Left lung (tissue), 10 donors: ENCODE results near the gene ZNF329. TPM values are rescaled to one million over a fixed set of nuclear protein-coding genes. Genes with fewer than 3 reads are reported as not detected.
"Not testable (repeated sequence)": the region's sequence is repeated elsewhere in the genome, so short reads cannot be mapped to it uniquely, and the experiment has no call there.

Experiments
- ATAC-seq: fragments of 200-7000 bp; cut with Tn5 transposase; one replicate; pipeline ENCODE4 v1.9.1; 2020; ENCODE audit warnings: moderate library complexity
- DNase-seq, 4 donors: peaks; one replicate each; pipeline ENCODE4 v3.0.0-alpha.2; 2013 to 2020
- H3K27ac ChIP-seq, 2 donors: fragments of 200-600 bp; sonication (generic) in 1 of 2; one replicate each; pipeline versions ENCODE4 v1.5.0 to v1.8.0; 2020 to 2021
- H3K27me3 ChIP-seq, 2 donors: fragments of 200-600 bp; sonication (generic) in 1 of 2; one replicate each; pipeline versions ENCODE4 v1.5.0 to v1.8.0; 2020 to 2021
- H3K36me3 ChIP-seq, 2 donors: fragments of 200-600 bp; sonication (generic) in 1 of 2; one replicate each; pipeline versions ENCODE4 v1.5.0 to v1.8.0; 2020 to 2021
- H3K4me1 ChIP-seq, 2 donors: fragments of 200-600 bp; one replicate each; pipeline ENCODE4 v1.8.0; 2021
- H3K4me3 ChIP-seq, 2 donors: fragments of 200-600 bp; sonication (generic) in 1 of 2; one replicate each; pipeline versions ENCODE4 v1.5.0 to v1.8.0; 2020 to 2021; ENCODE audit warnings: mild to moderate bottlenecking in 1 of 2
- H3K9me3 ChIP-seq, 2 donors: fragments of 200-600 bp; sonication (generic) in 1 of 2; one replicate each; pipeline versions ENCODE4 v1.5.0 to v1.8.0; 2020 to 2021
- intact Hi-C, 2 donors: fragments of 100-400 bp; cut with DNase I; formaldehyde crosslinking; loops; one replicate each; pipeline versions ENCODE4 v1.11.2 to v1.14.2; 2022
- polyA plus RNA-seq, 6 donors: library from polyadenylated mRNA; unstranded; fragments of 120-200 nt; gene quantifications; one replicate each; pipeline ENCODE4 v1.2.1, GENCODE V29; 2013; ENCODE audit not compliant: insufficient read length in 6 of 6
- total RNA-seq, 2 donors: library from RNA; stranded (reverse); fragmentation: NEBNext Ultra II Directional; extraction: Animal tissue kit (Norgen Biotek cat#: 25700); gene quantifications; one replicate each; pipeline ENCODE4 v1.2.1, GENCODE V29; 2021
- TF ChIP-seq, protein P1 (sequence below), 2 donors: fragments of 200-600 bp; sonication (generic) in 1 of 2; IDR thresholded peaks; one replicate each; pipeline versions ENCODE4 v1.5.0 to v1.8.0; 2021; ENCODE audit warnings: antibody characterized with exemption in 2 of 2
- donor health status: DM: no; HTN: yes; CAD: no.
- donor health status: DM: no; HTN: no; CAD: no.

The ZNF329 gene
- total and polyA plus RNA-seq, 8 donors = 7.9 to 22.9 (median 20.6) TPM

DNA sequence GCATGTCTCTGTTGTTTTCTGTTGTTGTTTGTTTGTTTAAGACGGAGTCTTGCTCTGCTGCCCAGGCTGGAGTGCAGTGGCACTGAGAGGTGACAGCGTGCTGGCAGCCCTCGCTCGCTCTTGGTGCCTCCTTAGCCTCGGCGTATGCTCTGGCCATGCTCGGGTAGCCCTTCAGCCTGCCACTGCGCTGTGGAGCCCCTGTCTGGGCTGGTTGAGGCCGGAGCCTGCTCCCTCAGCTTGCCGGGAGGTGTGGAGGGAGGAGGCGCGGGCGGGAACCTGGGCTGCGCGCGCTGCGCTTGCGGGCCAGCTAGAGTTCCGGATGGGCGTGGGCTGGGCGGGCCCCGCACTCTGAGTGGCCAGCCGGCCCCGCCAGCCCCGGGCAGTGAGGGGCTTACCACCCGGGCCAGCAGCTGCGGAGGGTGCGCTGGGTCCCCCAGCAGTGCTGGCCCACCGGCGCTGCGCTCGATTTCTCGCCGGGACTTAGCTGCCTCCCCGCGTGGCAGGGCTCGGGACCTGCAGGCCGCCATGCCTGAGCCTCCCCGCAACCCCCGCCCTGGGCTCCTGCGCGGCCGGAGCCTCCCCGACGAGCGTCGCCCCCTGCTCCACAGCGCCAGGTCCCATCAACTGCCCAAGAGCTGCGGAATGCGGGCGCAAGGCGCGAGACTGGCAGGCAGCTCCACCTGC is 6.6 kb upstream of the ZNF329 start:
- Histone ChIP-seq H3K9me3 (peaks cover 0 to 44% of the 10 kb centered on the region in 2 donors), H3K27me3 (no peaks in the 10 kb centered on the region), H3K4me3 (no peak overlapping the region), H3K36me3 (no peaks in the 10 kb centered on the region), H3K4me1 (peaks cover 7 to 9% of the 10 kb centered on the region in 2 donors), H3K27ac (no peak overlapping the region)
- DNase-seq (peak in 1 of 4 donors; percentile 64), ATAC-seq (no peak)
- TF ChIP-seq, protein P1, sequence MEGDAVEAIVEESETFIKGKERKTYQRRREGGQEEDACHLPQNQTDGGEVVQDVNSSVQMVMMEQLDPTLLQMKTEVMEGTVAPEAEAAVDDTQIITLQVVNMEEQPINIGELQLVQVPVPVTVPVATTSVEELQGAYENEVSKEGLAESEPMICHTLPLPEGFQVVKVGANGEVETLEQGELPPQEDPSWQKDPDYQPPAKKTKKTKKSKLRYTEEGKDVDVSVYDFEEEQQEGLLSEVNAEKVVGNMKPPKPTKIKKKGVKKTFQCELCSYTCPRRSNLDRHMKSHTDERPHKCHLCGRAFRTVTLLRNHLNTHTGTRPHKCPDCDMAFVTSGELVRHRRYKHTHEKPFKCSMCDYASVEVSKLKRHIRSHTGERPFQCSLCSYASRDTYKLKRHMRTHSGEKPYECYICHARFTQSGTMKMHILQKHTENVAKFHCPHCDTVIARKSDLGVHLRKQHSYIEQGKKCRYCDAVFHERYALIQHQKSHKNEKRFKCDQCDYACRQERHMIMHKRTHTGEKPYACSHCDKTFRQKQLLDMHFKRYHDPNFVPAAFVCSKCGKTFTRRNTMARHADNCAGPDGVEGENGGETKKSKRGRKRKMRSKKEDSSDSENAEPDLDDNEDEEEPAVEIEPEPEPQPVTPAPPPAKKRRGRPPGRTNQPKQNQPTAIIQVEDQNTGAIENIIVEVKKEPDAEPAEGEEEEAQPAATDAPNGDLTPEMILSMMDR (IDR thresholded peaks at IDR 0.05) = no peak
- intact Hi-C loops = loop anchor here (5.0 to 10.0 kb wide), 2 partner anchors 132 to 420 kb away; no protein-coding TSS in a partner anchor

DNA sequence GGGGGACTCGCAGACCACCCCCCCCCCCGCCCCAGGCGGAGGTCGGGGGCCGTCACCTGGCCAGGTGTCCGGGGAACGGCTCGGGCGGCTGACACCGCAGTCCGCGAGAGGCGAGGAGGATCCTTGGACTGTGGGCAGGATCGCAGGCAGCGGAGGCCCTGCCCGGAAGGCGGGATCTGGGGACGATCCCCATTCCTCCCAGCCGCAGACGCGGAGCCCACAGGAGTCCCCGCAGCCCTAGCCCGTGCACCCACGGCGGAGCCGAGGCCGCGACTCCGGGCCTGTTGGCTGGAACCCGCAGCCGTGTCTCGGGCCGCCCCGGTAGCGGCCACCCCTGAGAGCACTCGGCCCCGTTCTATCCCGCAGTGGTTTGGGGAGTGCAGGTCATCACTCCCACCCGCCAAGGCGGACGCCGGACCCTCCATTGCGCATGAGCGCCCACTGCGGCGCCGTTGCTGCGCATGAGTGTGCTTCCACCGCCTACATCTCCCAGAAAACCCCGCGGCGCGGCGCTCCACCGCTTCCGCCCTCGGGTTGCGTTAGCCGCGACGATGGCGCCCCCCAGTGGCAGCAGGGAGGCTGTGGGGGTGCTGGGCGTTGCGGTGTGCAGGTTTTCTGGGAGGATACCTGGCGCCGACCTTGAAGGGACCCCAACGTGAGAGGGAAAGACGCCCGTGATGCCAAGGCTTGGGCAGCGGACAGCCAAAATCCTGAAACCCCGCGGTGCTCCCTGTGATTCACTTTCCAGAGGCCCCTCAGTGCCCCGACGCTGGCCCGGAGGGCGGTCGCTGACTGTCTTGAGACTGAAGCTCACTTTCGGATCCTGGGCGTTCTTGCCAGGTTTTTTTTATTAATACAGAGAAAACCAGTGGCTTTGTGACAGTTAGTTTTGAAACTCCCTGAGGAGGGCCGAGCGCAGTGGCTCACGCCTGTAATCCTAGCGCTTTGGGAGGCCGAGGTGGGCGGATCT is 4.4 kb upstream of the ZNF329 start:
- ATAC-seq = peak; percentile 97
- peaks cover 0 to 22% of the 10 kb centered on the region in 2 donors for H3K9me3 ChIP-seq
- TF ChIP-seq, protein P1 (IDR thresholded peaks at IDR 0.05) = peak; percentile 92 to 97
- peaks cover 7 to 16% of the 10 kb centered on the region in 2 donors for H3K4me1 ChIP-seq
- H3K27me3 ChIP-seq = no peaks in the 10 kb centered on the region
- H3K4me3 ChIP-seq = peak overlapping the region; percentile 69 to 76
- intact Hi-C loops = loop anchor here (5.0 to 10.0 kb wide), 2 partner anchors 130 to 418 kb away; no protein-coding TSS in a partner anchor
- H3K27ac ChIP-seq = peak overlapping the region; percentile 84 to 93
- peak; percentile 95 to 99 (median 98) for DNase-seq
- H3K36me3 ChIP-seq = no peaks in the 10 kb centered on the region

DNA sequence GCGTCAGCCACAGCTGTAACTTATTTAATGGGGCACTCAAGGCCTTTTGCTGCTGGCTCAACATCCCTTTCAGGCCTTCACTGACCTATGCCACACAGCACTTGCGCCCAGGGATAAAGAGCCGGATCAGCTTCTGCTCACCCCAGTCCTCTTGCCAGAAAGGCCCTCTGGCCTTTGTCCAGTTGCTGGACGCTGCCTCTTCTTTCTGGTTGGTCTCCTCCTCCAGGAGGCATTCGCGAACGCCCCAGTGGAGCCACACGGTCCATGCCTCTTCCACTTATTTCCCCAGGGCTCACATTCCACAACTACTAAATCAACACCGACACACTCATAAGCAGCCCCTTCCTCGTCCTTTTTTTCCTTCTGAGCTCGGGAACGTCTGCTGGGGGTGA is 3.7 kb upstream of the ZNF329 start:
- DNase-seq (peak in 3 of 4 donors; percentile 53 to 75 (median 59)), ATAC-seq (peak; percentile 46)
- H3K9me3 ChIP-seq = peaks cover 0 to 20% of the 10 kb centered on the region in 2 donors
- H3K4me1 ChIP-seq = peaks cover 7 to 23% of the 10 kb centered on the region in 2 donors
- H3K36me3 ChIP-seq = no peaks in the 10 kb centered on the region
- H3K4me3 ChIP-seq = peak overlapping the region; percentile 69 to 76
- intact Hi-C loops = loop anchor here (10.0 kb wide), 1 partner anchor 129 kb away; no protein-coding TSS in a partner anchor
- peak overlapping the region; percentile 84 to 93 for H3K27ac ChIP-seq
- TF ChIP-seq, protein P1 (IDR thresholded peaks at IDR 0.05) = no peak
- H3K27me3 ChIP-seq = no peaks in the 10 kb centered on the region

DNA sequence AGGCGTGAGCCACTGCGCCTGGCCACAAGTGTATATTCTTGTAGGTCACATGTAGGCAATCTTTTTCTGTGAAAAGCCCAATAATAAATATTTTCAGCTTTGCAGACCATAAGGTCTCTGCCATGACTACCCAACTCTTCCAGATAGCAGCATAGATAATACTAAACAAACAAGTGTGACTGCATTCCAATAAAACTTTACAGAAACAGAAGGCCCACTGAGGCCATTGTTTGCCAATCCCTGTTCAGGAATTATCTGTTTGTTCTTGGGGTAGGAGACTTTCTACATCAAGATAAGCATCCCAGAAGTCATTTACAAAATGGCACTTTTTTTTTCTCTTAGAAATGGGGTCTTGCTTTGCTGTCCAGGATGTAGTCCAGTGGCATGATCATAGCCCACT is 2.8 kb upstream of the ZNF329 start:
- no peak for DNase-seq
- Histone ChIP-seq H3K27ac (no peak overlapping the region), H3K4me1 (peaks cover 7 to 23% of the 10 kb centered on the region in 2 donors), H3K36me3 (no peaks in the 10 kb centered on the region), H3K4me3 (no peak overlapping the region), H3K27me3 (no peaks in the 10 kb centered on the region), H3K9me3 (peaks cover 0 to 20% of the 10 kb centered on the region in 2 donors)
- intact Hi-C loops = loop anchor here (10.0 kb wide), 1 partner anchor 129 kb away; no protein-coding TSS in a partner anchor
- no peak for ATAC-seq
- TF ChIP-seq, protein P1 (IDR thresholded peaks at IDR 0.05) = no peak

DNA sequence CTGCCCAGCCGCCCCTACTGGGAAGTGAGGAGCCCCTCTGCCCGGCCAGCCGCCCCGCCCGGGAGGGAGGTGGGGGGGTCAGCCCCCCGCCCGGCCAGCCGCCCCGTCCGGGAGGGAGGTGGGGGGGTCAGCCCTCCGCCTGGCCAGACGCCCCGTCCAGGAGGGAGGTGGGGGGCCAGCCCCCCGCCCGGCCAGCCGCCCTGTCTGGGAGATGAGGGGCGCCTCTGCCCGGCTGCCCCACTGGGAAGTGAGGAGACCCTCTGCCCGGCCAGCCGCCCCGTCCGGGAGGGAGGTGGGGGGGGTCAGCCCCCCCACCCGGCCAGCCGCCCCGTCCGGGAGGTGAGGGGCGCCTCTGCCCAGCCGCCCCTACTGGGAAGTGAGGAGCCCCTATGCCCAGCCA is 3.1 kb downstream of the ZNF329 start:
- DNase-seq, H3K4me3 ChIP-seq, H3K27ac ChIP-seq, intact Hi-C loops, H3K27me3 ChIP-seq, ATAC-seq: not testable (repeated sequence)
- H3K4me1 ChIP-seq = peaks cover 0 to 14% of the 10 kb centered on the region in 2 donors
- peaks cover under 1 to 22% of the 10 kb centered on the region in 2 donors for H3K36me3 ChIP-seq
- H3K9me3 ChIP-seq = peaks cover 0 to 62% of the 10 kb centered on the region in 2 donors
